ENCODE measurements around the gene MTX1.
"Not testable (repeated sequence)": the region's sequence is repeated elsewhere in the genome, so short reads cannot be mapped to it uniquely, and the experiment has no call there.

The MTX1 gene

GRCh38 chr1:155241069-155241679, 32.7 kb downstream of the MTX1 start:
- DNase-seq (ENCODE audit: low spot score), result peak; percentile 69

GRCh38 chr1:155241841-155242264, 33.4 kb downstream of the MTX1 start:
- peak; percentile 35 for DNase-seq (ENCODE audit: low spot score)

GRCh38 chr1:155242805-155243358, 34.4 kb downstream of the MTX1 start:
- DNase-seq (ENCODE audit: low spot score), result no peak

GRCh38 chr1:155244368-155245162, 36.1 kb downstream of the MTX1 start:
- peak; percentile 96 for DNase-seq (ENCODE audit: low spot score)

- DNase-seq (ENCODE audit: low spot score), result no peak
These were observed 36.6 kb downstream of the MTX1 start for GRCh38 chr1:155245163-155245524.

GRCh38 chr1:155246796-155247195, 38.3 kb downstream of the MTX1 start:
- not testable (repeated sequence) for DNase-seq (ENCODE audit: low spot score)

- no peak for DNase-seq (ENCODE audit: low spot score)
These were observed 39.4 kb downstream of the MTX1 start for GRCh38 chr1:155247667-155248553.

- DNase-seq (ENCODE audit: low spot score), result no peak
These were observed 41.7 kb downstream of the MTX1 start for GRCh38 chr1:155250246-155250632.

- DNase-seq (ENCODE audit: low spot score), result peak; percentile 89
These were observed 42.3 kb downstream of the MTX1 start for GRCh38 chr1:155250633-155251449.

- no peak for DNase-seq (ENCODE audit: low spot score)
These were observed 43.1 kb downstream of the MTX1 start for GRCh38 chr1:155251566-155251965.

- no peak for DNase-seq (ENCODE audit: low spot score)
These were observed 44.7 kb downstream of the MTX1 start for GRCh38 chr1:155253208-155253607.

GRCh38 chr1:155253797-155254196, 45.3 kb downstream of the MTX1 start:
- DNase-seq (ENCODE audit: low spot score), result no peak

- no peak for DNase-seq (ENCODE audit: low spot score)
These were observed 45.8 kb downstream of the MTX1 start for GRCh38 chr1:155254228-155254713.

- DNase-seq (ENCODE audit: low spot score), result no peak
These were observed 46.3 kb downstream of the MTX1 start for GRCh38 chr1:155254714-155255242.

- DNase-seq (ENCODE audit: low spot score), result peak; percentile 81
These were observed 46.9 kb downstream of the MTX1 start, which contains the start of gene ENTREP3 for GRCh38 chr1:155255243-155256007. ENTREP3 (minus strand) TSS chr1:155255483; CDS start chr1:155254877, 606 bp downstream.

- DNase-seq (ENCODE audit: low spot score), result no peak
These were observed 47.8 kb downstream of the MTX1 start for GRCh38 chr1:155256058-155256852.

GRCh38 chr1:155260276-155260675, 51.8 kb downstream of the MTX1 start:
- no peak for DNase-seq (ENCODE audit: low spot score)

- no peak for DNase-seq (ENCODE audit: low spot score)
These were observed 53.0 kb downstream of the MTX1 start for GRCh38 chr1:155261493-155261851.

Data from SW480 (cell line).